GM12873 (cell line): Measurements from ENCODE around the gene THSD4.

Source experiments
- CTCF ChIP-seq: IDR thresholded peaks from 2 replicates; pipeline ENCODE4 v1.5.1; 2012; ENCODE audit warnings: low read depth, mild to moderate bottlenecking, moderate library complexity, low read length, control low read depth; ENCODE audit not compliant: insufficient read depth; ENCODE audit errors: missing control alignments

Gene THSD4

DNA sequence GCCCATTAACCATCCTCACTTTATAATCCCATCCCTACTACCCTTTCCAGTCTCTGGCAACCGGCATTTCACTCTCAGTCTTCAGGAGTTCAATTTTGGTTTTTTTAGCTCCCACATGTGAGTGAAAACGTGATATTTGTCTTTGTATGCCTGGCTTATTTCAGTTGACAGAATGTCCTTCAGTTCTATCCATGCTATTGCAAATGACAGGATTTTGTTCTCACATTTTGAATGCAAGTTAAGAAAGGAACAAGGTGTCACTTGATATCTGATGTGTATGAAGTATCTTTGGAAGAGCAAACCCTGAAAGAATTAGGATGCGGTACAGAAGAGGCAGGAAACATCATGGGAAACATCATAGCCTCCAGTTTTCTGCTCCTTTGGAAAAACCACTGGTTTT is 298.1 kb downstream of the THSD4 start:
- TF ChIP-seq CTCF: no peak

GRCh38 chr15:71414853-71415252 is 299.6 kb downstream of the THSD4 start:
- TF ChIP-seq CTCF: no peak

- TF ChIP-seq CTCF: no peak
These were observed 307.4 kb downstream of the THSD4 start for GRCh38 chr15:71422530-71423259.

- no peak for TF ChIP-seq CTCF
These were observed 309.5 kb downstream of the THSD4 start for GRCh38 chr15:71424765-71425164.

DNA sequence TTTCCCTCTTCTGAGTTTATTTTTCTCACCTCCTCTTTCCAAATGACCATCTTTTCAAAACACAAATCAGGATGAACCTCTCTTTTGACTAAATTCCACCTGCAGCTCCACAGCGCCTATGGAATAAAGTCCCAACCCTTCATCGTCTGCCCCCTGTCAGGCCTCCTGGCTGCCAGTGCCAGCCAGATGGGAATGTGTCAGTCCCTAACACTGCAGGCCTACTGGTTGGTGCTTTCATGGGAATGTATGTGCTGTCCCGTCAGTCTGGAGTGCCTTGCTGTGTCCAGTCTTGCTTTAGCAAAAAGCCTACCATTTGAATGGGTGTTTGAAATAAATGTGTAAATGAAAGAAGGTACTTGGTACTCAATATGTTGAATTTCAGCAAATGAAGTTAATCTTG is 310.1 kb downstream of the THSD4 start:
- no peak for TF ChIP-seq CTCF

DNA sequence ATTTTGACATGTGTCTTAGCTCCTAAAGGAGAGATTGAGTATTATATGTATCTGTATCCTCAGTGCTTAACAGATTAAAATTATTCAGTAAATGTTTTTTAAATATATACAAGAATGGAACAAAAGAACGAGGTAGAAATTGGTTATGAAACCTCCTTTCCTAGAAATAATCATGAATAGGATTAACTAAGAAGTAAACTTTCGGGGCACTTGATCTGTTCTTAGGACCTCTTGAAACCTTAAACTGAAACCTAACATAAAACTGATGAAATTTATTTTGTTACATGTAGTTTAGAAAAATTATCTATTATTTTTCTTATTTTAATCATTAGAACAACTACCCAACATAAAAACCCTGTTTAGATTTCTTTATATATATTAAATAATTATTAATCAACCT is 311.5 kb downstream of the THSD4 start:
- TF ChIP-seq CTCF: no peak

- TF ChIP-seq CTCF: no peak
These were observed 315.5 kb downstream of the THSD4 start for GRCh38 chr15:71430782-71431181.
